ENCODE results near the gene RNPS1. TPM values are rescaled to one million over a fixed set of nuclear protein-coding genes. Genes with fewer than 3 reads are reported as not detected.
A peak's percentile ranks its signal among the peaks of the same experiment; 100 is the strongest.

RNPS1 gene
- total and polyA plus RNA-seq, 9 of the 15 experiments (the other 6 are each of a cell fraction or from before 2014, with no cell fraction given) = 44.9 to 338 (median 202) TPM

- TF ChIP-seq ELF2 (CRISPR knock-in tag; IDR thresholded peaks at IDR 0.05) = no peak
- no peak; the same call in 1 of the 2 replicates for TF ChIP-seq NKRF (IDR thresholded peaks at IDR 0.05; ENCODE audit: borderline replicate concordance)
- TF ChIP-seq ZNF143 (CRISPR knock-in tag; IDR thresholded peaks at IDR 0.05) = no peak; the same call in 1 of the 2 replicates
- TF ChIP-seq XRCC4 (IDR thresholded peaks at IDR 0.05; ENCODE audit: extremely low read depth, insufficient read depth, insufficient read length) = no peak
- no peak for TF ChIP-seq DDX20 (tag; IDR thresholded peaks at IDR 0.05; ENCODE audit: low read depth)
- no peak for TF ChIP-seq NR3C1 (CRISPR knock-in tag; IDR thresholded peaks at IDR 0.05)
- TF ChIP-seq, protein P1, sequence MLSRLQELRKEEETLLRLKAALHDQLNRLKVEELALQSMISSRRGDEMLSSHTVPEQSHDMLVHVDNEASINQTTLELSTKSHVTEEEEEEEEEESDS (CRISPR knock-in tag; IDR thresholded peaks at IDR 0.05) = no peak
- peak; percentile 94 for TF ChIP-seq POLR2B (IDR thresholded peaks at IDR 0.05; ENCODE audit: low read depth, partially characterized antibody)
- TF ChIP-seq, protein P2, sequence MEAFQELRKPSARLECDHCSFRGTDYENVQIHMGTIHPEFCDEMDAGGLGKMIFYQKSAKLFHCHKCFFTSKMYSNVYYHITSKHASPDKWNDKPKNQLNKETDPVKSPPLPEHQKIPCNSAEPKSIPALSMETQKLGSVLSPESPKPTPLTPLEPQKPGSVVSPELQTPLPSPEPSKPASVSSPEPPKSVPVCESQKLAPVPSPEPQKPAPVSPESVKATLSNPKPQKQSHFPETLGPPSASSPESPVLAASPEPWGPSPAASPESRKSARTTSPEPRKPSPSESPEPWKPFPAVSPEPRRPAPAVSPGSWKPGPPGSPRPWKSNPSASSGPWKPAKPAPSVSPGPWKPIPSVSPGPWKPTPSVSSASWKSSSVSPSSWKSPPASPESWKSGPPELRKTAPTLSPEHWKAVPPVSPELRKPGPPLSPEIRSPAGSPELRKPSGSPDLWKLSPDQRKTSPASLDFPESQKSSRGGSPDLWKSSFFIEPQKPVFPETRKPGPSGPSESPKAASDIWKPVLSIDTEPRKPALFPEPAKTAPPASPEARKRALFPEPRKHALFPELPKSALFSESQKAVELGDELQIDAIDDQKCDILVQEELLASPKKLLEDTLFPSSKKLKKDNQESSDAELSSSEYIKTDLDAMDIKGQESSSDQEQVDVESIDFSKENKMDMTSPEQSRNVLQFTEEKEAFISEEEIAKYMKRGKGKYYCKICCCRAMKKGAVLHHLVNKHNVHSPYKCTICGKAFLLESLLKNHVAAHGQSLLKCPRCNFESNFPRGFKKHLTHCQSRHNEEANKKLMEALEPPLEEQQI (IDR thresholded peaks at IDR 0.05) = no peak
- TF ChIP-seq EHMT2 (IDR thresholded peaks at IDR 0.05) = no peak
- TF ChIP-seq ETV1 (tag; conservative IDR thresholded peaks at IDR 0.05; ENCODE audit: low read depth) = peak; percentile 55
- no peak for TF ChIP-seq RFX1 (IDR thresholded peaks at IDR 0.05)
- TF ChIP-seq ZKSCAN3 (CRISPR knock-in tag; IDR thresholded peaks at IDR 0.05) = no peak
- TF ChIP-seq, protein P3, sequence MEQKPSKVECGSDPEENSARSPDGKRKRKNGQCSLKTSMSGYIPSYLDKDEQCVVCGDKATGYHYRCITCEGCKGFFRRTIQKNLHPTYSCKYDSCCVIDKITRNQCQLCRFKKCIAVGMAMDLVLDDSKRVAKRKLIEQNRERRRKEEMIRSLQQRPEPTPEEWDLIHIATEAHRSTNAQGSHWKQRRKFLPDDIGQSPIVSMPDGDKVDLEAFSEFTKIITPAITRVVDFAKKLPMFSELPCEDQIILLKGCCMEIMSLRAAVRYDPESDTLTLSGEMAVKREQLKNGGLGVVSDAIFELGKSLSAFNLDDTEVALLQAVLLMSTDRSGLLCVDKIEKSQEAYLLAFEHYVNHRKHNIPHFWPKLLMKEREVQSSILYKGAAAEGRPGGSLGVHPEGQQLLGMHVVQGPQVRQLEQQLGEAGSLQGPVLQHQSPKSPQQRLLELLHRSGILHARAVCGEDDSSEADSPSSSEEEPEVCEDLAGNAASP (IDR thresholded peaks at IDR 0.05) = no peak
- TF ChIP-seq MTA1 (IDR thresholded peaks at IDR 0.05; ENCODE audit: borderline replicate concordance) = no peak; the same call in 1 of the 2 replicates
- TF ChIP-seq ZNF3 (CRISPR knock-in tag; IDR thresholded peaks at IDR 0.05) = no peak
- TF ChIP-seq ZNF511 (CRISPR knock-in tag; IDR thresholded peaks at IDR 0.05) = no peak; the same call in 1 of the 2 replicates
- no peak for TF ChIP-seq KAT2B (IDR thresholded peaks at IDR 0.05; ENCODE audit: low read depth, low read length)
- TF ChIP-seq ZKSCAN8 (CRISPR knock-in tag; IDR thresholded peaks at IDR 0.05) = no peak
- TF ChIP-seq ZNF764 (CRISPR knock-in tag; IDR thresholded peaks at IDR 0.05; ENCODE audit: low read depth) = no peak
- no peak for TF ChIP-seq EWSR1 (IDR thresholded peaks at IDR 0.05; ENCODE audit: borderline replicate concordance, low read depth, partially characterized antibody)
- TF ChIP-seq SLC30A9 (CRISPR knock-in tag; IDR thresholded peaks at IDR 0.05) = no peak
- TF ChIP-seq SRSF1 (IDR thresholded peaks at IDR 0.05; ENCODE audit: low read depth, low read length) = no peak
Measured at GRCh38 chr16:2205104-2205966, 62.6 kb downstream of the RNPS1 start, which contains the start of gene MLST8 (continued).

All from K562 (cell line).